COLO668 (cell line): ENCODE measurements around the gene CCDC7.
"Not testable (repeated sequence)": the region's sequence is repeated elsewhere in the genome, so short reads cannot be mapped to it uniquely, and the experiment has no call there.

Source experiments
- DNase-seq: peaks from one replicate; lab custom pipeline; 2025; ENCODE audit not compliant: unreplicated experiment; lab: John Stamatoyannopoulos, UW

The CCDC7 gene

DNA sequence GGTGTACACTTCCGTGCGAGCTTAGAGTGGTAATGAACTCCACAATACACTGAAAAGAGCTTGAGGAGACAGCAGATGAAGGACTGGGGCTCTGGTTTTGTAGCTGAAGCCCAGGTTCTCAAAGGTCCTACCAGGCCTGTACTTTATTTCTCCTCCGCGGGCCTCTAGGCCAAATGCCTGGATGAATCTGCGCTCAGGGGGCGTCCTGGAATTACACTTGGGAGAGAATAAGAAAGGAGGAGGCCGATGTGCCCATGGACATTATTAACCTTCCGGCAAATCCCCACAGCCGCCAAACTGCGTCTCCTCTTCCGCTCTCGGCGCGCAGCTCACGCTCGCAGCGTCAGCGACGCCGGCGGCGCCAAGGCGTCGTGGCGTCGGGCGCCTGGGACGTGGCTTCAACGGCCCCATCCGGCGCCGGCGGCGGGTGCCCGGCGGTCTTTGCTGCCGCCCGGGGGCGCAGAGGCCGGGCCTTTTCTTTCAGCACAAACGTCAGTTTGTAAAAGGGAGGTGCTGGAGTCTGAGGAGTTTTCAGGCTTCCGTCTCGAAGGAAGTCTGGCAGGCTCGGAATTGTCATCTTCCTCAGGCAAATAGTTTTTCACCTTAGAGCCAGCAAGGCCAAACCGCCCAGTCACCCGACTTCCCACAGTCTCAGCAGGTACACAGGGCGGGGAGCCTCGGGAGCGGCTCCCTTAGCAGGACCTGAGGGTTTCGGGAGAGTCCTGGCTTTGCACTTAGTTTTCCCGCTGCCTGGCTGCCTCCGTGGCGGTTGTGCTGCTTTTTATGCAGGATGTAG lies at the start of gene CCDC7:
CCDC7 (plus strand) TSS at position 401 of the 796 bp plus-strand sequence. CDS start 5,503 bp downstream, outside the sequence.
- DNase-seq: peak; percentile 92

- DNase-seq: not testable (repeated sequence)
These were observed 48.8 kb upstream of the CCDC7 start for GRCh38 chr10:32397163-32397562.

- DNase-seq: not testable (repeated sequence)
These were observed 46.2 kb upstream of the CCDC7 start for GRCh38 chr10:32399720-32400119.

- no peak for DNase-seq
These were observed 45.0 kb upstream of the CCDC7 start for GRCh38 chr10:32400961-32401360.

- DNase-seq: no peak
These were observed 43.4 kb upstream of the CCDC7 start for GRCh38 chr10:32402499-32402898.

DNA sequence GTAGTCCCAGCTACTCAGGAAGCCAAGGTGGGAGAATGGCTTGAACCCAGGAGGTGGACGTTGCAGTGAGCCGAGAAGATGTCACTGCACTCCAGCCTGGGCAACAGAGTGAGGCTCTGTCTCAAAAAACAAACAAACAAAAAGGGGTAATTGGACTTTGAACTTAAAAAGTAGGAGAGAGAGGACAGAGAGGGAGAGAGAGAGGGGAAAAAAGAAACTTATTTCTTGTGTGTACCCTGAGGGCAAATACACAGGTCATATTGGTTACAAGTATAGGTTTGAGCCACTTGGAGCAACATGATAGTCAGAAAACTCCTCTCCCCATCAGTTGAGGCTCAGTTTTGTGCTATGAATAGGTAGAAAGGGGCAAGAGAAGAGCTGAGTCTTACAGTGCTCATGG lies 42.8 kb upstream of the CCDC7 start:
- no peak for DNase-seq

- no peak for DNase-seq
These were observed 37.2 kb upstream of the CCDC7 start for GRCh38 chr10:32408690-32409089.

- no peak for DNase-seq
These were observed 36.2 kb upstream of the CCDC7 start for GRCh38 chr10:32409741-32410140.

GRCh38 chr10:32410569-32410968 lies 35.4 kb upstream of the CCDC7 start:
- no peak for DNase-seq

DNA sequence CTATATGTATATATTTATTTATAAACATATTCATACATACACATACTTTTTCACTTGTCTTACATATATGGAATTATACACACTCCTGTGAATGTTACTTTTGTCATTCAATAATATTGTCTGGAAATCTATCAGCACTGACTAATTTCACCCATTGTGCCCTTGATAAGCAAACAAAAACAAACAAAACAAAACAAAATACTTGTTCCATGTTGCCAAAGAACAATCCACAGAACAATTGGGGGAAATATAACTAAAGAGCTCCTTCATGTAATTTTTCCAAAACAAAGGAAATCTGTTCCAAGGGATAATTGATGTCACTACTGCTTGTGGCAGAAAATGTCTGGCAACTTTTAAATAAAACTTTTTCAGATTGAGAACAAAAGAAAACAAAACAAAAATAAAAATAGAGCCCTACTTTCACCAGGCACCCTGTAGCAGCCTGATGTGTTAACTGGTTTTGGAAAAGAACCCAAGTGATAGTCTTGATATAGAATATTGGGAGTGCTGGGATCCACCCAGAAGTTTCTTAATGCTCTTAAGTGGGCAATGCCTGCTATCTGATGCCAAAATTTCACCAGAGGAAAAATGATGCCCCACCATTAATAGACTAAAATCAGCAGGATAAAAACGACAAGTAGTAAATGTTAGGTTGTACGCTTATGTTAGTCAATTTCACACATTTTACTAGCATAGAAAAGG lies 34.0 kb upstream of the CCDC7 start:
- no peak for DNase-seq

DNA sequence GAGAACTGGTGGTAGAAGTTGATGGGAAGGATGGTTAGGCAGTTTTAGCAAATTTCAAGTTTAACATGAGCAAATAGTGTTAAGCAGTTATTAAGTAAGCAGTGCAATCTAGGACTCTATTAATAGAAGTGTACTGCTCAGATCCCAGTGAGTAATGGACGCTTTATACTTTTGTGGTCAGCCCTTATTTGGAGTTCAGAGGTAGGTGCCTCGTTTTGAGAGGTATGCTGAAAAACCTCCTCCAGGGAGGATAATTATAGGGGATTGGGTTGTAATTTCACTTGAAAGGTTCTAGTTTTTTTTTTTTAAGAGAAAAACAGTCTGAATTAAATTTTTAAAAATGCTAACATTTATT lies 33.5 kb upstream of the CCDC7 start:
- DNase-seq: no peak

DNA sequence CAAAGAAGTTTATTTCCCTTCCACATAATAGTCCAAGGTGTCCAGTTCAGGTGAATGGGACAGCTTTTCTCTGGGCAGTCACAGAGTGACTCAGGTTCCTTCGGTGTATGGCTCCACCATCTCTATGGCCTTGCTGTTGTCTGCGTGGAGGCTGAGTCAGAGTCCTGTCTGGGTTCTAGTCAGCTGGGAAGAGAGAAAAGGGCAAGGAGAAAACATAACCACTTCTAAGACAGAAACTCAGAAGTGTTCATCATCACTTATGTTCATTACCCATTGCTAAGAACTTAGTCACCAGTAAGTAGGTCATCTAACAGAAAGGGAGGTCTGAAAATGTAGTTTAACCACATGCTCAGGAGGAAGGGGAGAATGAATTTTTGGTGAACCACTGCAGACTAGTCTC lies 32.4 kb upstream of the CCDC7 start:
- no peak for DNase-seq

- no peak for DNase-seq
These were observed 30.6 kb upstream of the CCDC7 start for GRCh38 chr10:32415361-32415760.

DNA sequence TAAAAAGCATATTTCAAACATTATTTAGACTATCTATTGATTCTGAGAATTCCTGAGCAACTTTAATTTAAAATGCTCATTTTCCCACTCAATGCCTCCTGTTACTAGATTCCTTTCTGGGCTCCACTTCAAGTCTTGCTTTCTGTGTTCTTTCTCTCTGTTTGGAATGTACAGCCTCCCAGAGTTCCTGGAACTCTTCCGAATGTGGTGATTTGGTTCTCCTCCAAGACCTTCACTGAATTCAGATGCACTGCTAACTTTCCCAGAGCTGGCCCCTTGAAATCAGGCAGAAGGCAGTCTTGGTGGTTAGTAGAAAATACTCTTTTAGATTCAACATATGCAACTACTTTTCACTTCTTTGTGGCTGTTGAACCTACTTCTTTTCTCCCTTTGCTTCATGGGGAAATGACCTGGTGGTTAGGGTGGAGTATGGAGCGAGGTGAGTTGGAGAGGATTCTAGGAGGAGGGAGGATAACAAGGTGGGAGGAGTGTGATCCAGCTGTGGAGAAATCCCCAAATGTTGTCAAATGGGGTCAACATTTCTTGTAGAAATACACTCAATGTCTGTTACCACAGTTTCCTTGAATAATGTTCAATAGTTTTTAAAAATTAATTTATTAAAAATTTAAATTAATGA lies 27.9 kb upstream of the CCDC7 start:
- DNase-seq: no peak

- DNase-seq: no peak
These were observed 27.4 kb upstream of the CCDC7 start for GRCh38 chr10:32418572-32418971.

GRCh38 chr10:32419615-32420014 lies 26.3 kb upstream of the CCDC7 start:
- no peak for DNase-seq

DNA sequence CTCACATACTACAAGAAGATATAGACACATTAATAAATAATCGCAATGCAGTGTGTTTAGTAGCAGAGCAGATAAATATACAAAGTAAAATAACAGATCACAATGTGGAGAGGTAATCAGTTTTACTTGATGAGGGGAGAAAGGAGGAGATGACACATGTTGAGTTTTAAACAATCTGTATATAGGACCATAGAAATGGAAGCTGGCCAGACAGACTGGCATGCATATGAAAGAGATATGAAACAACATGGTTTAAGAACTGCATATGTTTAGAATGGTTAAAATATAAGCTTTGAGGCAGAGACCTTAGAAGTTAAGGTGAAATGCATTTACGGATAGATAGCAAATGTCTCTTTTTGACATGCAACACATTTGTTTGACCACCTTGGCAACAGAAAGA lies 19.8 kb upstream of the CCDC7 start:
- no peak for DNase-seq

DNA sequence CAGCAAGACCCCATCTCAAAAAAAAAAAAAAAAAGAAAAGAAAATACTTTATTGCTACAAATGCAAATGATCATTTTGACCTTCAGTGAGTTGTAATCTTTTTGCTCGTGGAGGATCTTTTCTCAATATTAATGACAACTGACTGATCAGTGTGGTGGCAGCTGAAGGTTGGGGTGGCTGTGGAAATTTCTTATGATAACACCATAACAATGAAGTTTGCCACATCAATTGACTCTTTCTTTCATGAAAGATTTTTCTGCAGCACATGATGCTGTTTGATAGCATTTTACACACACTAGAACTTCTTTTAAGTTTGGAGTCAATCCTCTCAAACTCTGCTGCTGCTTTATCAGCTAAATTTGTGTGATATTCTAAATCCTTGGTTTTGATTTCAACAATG lies 12.4 kb upstream of the CCDC7 start:
- DNase-seq: no peak

DNA sequence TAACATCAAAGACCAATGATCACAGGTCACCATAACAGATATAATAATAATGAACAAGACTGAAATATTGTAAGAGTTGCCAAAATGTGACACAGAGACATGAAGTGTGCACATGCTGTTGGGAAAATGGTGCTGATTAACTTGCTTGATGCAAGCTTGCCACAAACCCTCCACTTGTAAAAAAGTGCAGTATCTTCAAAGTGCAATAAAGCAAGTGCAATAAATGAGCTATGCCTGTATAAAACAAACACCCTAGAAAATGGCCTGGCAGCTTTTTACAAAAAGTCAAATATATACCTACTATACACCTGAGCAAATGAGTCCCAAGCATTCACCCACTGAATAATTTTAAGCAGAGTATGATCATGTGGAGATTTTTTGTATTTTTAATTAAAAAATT lies 9.7 kb upstream of the CCDC7 start:
- DNase-seq: no peak

- no peak for DNase-seq
These were observed 8.6 kb upstream of the CCDC7 start for GRCh38 chr10:32437334-32437733.

GRCh38 chr10:32445036-32445435 lies 904 bp upstream of the CCDC7 start:
- DNase-seq: no peak
